SH-SY5Y (cell line): ENCODE data around the gene NEK1.

Experiments
- GATA2 ChIP-seq: IDR thresholded peaks from 2 replicates; pipeline ENCODE4 v1.6.1; 2011; ENCODE audit warnings: mild to moderate bottlenecking, low read depth, low read length
- GATA3 ChIP-seq: IDR thresholded peaks from 2 replicates; pipeline ENCODE4 v1.6.1; 2011; ENCODE audit warnings: low read depth, mild to moderate bottlenecking, low read length, moderate library complexity

NEK1 gene

DNA sequence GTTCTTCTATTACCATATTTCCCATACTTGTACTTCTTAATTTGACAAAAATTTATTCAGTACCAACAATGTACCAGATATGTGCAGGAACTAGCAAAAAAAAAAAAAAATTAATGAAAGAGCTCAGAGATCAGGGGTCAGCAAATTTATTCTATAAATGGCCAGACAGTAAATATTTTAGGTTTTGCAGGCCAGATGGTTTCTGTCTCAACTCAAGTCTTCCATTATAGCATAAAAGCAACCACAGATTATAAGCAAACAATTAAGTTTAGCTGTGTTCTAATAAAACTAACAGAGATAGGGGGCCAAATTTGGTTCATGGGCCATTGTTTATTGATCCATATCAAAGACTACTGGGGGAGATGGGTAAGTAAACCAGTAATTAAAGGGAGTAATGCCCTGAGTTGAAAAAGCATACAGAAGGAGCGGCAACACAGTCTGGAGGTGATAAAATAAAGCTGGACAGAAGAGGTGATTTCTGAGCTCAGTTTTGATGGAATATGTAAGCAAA lies 19.3 kb downstream of the NEK1 start:
- TF ChIP-seq GATA2 = no peak
- no peak for TF ChIP-seq GATA3

DNA sequence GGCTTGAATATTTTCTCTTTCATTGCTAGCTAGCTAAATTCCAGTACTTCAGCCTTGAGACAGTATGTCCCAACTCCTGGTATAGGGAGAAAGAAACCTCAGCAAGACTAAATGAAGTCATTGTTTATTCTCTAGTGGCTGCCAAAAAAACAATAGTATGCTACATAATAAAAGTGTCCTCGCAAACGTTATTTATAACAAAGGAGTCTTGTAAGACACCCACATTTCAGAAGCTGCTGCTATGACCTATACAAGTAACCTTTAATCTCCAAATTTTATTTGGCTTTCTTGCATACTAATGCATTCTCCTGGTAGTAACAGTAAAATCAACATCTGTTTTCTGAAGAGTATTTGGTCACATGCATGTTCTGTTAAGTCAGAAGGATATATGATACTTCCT lies 28.8 kb downstream of the NEK1 start:
- TF ChIP-seq GATA3 (no peak), GATA2 (no peak)

DNA sequence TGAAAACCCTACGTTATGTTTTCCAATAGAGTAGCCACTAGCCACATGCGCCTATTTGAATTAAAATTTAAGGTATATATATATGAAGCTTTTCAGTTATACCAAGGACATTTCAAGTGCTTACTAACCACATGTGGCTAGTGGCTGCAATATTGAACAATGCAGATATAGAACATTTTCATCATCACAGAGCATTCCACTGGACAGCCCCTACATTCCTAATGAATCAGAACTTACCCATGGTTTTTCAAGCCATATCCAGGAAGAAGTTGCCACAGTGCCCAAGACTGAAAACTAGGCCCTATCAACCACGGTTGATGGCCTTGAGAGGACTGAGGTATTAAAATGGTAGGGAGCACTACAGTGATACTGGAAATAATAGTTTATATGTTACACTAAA lies 29.7 kb downstream of the NEK1 start:
- TF ChIP-seq GATA3 (no peak), GATA2 (no peak)

DNA sequence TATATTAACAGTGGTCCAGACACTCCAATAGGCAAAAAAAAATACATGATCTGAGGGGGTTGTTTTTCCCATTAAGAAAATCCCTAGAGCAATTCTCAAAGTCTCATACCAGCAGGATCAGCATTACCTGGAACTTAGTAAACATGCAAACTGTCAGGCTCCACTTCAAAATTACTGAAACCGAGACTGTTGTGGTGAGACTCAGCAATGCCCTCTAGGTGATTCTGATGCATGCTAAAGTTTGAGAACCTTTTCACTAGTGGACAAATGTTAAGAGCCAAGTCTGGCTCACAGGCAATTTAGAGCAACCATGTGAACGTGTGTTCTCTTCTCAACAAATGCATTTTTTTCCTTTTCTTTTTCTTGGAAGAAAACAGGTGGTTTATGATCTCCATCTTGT lies 30.2 kb downstream of the NEK1 start:
- TF ChIP-seq GATA2 = no peak
- TF ChIP-seq GATA3 = no peak

DNA sequence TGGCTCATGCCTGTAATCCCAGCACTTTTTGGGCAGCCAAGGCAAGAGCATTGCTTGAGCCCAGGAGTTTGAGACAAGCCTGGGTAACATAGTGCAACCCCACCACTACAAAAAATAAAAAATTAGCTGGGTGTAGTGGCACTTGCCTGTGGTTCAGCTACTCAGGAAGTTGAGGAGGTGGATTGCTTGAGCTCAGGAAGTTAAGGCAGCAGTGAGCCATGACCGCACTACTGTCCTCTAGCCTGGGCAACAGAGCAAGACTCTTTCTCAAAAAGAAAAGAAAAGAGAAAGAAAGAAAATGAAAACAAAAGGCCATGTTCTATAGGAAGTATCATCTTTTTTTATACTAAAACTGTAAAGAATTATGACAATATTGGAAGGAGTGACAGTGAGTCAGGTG lies 38.5 kb downstream of the NEK1 start:
- TF ChIP-seq GATA2 (no peak), GATA3 (no peak)

DNA sequence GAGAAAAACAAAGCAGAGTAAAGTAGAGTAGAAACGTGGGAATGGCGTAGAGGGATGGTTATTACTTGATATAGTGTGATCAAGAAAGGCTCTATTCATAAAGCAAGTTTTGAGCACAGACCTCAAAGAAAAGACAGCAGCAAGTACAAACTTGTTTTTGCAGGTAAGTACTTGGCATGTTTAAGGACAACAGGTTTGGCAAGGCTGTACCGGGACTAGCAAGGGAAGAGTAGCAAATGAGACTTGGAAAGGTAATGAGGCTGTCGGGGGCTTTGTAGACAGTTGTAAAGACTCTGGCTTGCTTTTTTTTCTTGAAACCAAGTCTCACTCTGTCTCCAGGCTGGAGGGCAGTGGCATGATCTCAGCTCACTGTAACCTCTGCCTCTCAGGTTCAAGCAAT lies 40.9 kb downstream of the NEK1 start:
- no peak for TF ChIP-seq GATA2
- TF ChIP-seq GATA3 = no peak

DNA sequence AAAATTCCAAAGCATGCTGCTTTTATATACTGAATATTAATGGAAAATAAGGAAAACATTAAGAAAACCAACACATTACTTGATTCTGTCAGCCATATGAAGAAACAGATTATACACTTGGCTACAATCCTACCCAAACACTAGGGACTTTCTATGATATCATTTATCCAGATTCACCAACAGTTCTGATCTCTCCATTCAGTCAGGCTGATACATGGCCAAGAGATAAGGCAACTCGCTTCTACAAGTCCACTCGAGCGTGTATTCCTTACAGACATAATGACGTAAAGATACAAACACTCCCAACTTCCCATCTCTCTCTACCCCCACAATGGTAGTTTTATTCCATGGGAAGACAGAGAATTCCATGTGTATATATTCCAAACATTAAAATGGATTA lies 44.5 kb downstream of the NEK1 start:
- TF ChIP-seq GATA3 (no peak), GATA2 (no peak)

DNA sequence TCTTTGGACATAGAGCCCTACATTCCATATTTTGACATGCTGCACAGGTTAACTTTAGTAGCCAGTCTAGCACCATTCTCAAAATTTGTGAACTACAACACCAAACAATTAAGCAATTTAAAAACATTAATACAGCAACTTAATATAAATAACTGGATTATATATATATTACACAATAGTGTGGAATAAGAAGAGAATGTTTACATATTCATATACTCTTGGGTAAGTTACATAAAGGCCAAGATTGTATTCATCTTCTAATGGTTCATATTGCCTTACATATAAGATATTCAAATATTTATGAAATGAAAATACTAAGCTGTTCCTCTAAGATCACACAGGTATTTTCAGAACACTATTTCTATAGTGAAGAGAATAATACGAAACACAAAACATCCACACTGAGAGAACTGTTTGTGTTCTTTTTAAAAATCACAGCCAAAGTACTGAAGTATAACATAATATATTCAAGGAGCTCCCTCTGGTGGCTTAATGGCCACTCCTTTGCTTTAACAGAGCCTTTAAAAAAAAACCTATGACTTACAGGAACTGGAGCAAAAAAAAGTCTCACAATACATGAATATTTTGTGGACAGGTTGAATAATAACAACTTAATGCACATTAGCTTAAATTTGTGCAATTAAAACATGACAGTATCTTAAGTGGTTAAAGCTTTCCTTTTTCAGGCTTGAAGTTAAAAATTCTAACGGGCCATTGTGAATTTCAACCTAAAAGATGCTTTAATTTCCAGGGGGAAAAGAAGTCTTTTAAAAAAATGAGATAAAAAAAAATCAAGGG lies 46.2 kb downstream of the NEK1 start:
- TF ChIP-seq GATA3 (no peak), GATA2 (no peak)

DNA sequence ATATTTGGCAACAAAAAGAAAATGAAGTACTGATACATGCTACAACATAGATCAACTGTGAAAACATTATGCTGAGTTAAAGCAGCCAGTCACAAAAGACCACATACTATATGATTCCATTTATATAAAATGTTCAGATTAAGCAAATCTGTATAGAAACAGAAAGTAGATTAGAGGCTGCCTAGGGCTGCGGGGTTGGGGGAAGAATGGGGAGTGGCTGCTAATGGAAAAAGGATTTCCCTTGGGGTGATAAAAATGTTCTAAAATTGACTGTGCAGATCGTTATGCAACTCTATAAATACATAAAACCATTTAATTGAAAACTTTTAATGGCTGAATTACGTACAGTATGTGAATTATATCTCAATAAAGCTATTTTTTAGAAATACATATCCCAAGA lies 46.8 kb downstream of the NEK1 start:
- no peak for TF ChIP-seq GATA3
- no peak for TF ChIP-seq GATA2

DNA sequence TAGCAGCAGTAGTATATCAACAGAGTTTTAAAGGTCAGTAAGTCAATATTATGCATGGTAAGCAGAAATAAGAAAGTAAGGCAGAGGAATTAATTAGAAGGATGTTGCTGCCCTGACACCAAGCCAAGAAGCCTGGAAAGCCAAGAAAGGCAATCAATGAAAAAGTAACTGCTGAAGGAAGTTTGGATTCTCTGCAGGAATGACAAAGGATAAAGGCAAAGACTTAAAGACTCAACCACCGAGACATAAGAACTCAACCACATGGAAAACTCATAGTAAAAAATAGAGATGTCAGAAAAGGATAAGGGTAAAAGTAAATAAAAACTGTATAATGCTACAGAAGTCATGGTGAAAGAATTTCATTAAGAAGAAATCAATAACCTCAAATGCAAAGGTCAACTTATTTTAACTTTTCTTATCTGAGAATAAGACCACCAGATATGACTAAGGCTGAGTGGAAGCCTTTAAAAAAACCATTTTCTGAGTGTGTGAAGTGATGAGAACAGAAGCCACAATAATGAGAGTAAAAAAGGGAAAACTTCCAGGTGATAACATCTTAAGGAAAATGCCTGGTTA lies 55.2 kb downstream of the NEK1 start:
- TF ChIP-seq GATA2 (no peak), GATA3 (no peak)

DNA sequence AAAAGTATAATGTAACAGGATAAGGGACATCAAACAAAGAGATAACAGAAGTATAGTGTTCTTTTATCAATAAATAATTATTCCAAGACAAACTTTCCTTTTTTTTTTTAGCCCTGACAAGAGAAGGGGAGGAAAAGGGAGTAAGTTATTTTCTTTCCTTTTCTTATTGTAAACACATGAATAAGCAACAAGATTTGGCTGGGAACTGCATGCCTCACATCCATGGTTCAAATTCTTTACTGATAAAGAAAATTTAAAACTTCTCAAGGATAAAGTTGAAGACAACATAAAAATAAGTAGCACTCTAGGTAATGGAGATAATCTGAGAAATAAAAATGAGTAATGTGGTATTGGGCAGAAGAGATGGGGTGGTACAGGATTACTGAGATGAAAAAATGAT lies 71.6 kb downstream of the NEK1 start:
- TF ChIP-seq GATA3 (no peak), GATA2 (no peak)

DNA sequence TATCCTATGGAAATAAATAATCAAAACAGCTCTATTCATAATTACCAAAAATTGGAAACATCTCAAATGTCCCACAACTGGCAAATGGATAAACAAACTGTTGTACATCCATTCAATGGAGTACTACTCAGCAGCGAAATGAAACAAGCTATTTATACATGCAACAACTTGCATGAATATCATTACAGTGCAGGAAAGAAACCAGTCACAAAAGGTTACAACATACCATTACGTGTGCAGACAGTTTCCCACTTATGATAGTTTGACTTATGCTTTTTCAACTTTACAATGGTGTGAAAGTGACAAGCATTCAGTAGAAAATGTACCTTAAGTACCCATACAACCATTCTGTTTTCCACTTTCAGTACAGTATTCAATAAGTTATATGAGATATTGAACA lies 82.3 kb downstream of the NEK1 start:
- TF ChIP-seq GATA3 (no peak), GATA2 (no peak)

DNA sequence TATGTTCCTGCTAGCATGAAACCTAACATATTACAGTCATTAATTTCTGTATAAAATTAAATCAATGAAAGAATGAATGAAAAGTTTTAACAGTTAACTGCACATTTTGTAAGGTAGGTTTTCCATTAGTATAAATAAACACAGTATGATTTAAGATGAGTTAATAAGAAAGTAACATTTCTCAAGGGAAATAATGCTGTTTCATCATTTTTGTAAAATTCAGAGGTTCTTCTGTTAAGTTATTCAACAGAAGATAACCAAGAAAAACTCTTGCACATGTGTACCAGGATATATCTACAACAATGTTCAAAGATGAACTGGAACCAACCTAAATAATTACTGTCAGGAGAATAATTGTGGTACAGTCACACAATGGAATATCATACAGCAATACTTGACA lies 88.6 kb downstream of the NEK1 start:
- no peak for TF ChIP-seq GATA2

DNA sequence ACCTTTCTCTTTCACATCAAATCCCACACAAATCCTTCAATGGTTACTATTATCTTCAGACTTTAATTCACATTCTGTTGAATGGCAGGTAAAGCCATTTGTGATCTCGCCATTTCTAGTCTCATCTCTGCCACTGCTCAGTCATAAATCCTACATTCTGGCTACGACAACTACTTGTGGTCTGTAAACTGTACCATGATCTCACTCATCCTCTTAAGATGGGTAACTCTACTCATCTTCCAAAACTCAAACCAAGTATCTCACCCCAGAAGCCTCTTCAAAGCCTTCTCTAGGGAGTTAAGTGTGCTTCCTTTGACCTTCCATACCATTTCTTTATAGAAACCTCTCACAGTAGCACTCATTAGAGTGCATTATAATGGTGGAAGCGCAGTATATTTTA lies 101.8 kb downstream of the NEK1 start:
- TF ChIP-seq GATA2 = no peak

DNA sequence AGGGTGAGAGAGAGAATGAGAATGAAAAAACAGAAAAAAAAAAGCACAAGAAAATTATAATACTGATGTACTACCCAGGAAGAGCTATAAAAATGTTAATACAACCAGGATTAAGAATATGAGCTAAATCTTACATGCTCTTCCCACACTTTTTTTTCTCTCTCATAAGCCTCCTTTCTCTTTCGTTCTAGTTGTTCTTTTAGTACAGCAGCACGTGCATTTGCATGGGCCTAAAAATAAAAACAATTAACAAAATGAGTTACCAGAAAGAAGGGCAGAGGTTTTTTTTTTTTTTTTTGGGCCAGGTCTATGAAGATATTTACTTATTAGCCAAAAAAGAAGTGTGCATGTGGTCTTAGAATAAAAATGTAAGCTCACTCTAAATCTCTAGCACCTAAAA lies 105.5 kb downstream of the NEK1 start:
- no peak for TF ChIP-seq GATA2
- no peak for TF ChIP-seq GATA3

DNA sequence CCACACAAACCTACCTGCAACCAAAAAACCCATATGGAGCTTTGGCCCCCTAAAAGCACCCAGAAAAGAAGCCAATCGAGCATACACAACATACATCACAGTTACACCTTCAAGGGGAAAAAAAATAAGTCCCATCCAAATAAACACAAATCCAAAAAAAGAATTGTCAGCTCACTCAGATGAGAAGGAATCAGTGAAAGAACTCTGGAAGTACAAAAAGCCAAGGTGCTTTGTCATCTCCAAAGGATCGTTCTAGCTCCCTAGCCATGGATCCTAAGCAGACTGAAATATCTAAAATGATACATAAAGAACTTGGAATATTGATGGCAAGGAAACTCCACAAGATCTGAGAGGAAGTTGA lies 119.2 kb downstream of the NEK1 start:
- TF ChIP-seq GATA3 = no peak
- no peak for TF ChIP-seq GATA2

DNA sequence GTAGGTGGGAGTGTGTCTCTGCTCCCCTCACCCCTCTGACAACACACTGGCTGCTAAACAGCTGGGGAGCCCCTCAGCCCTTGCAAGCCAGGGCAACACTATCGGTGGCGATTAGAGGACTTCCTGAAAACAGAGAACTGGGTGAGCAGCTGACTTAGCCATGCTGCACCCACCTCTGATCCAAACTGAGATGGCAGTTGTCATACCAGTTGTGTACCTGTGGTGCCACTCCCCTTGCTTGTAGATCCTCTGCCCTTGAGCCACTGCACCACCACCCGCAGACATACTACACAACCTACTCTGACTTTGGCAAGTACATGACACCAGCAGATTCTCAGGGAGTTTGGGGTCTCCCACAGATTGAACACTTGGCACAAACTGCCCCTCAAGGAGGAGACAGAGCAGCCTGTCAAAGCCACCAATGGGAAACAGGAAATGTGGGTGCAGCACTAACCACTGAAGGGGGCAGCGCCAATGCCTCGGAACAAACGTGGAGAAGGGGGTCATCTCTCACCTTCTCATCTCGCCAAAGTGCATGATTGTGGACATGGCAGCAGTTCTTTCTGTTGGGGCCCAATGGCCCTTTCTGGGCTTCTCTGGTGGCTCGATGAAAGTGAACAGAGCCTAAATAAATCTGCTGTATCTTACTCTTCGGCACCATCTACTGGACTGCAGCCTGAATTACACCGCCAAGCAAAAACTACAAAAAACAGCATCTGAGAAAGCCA lies 119.8 kb downstream of the NEK1 start:
- no peak for TF ChIP-seq GATA3
- TF ChIP-seq GATA2 = no peak
